ENCODE results near the gene PTPRC.

Gene PTPRC

GRCh38 chr1:198638894-198639635, at the start of gene PTPRC:
Gene PTPRC, plus strand, starts transcription at chr1:198639040. Its CDS starts 229 bp downstream, at chr1:198639269.
- H3K27ac ChIP-seq (ENCODE audit: extremely low read depth, low read depth, low read length) = no peak within 1 kb of the TSS
- no peaks in the 10 kb centered on the region for H3K36me3 ChIP-seq (ENCODE audit: control insufficient read depth in 2 of 2, insufficient read depth in 1 of 2, low read length in 2 of 2)
- H3K4me1 ChIP-seq (ENCODE audit: control insufficient read depth, insufficient read depth, low read length) = no peaks in the 10 kb centered on the region
- H3K9me3 ChIP-seq (ENCODE audit: control insufficient read depth, insufficient read depth, low read depth, low read length) = no peaks in the 10 kb centered on the region
- ChIA-PET POLR2A (no interaction called here), CTCF (no interaction called here)
- no peak within 1 kb of the TSS for H3K4me3 ChIP-seq (ENCODE audit: low read depth, low read length)
- TF ChIP-seq EGR2 (tag by site-specific recombination; IDR thresholded peaks at IDR 0.05; ENCODE audit: low read depth) = no peak
- TF ChIP-seq SP2 (tag by site-specific recombination; IDR thresholded peaks at IDR 0.05) = no peak
- TF ChIP-seq ZNF530 (tag by site-specific recombination; IDR thresholded peaks at IDR 0.05; ENCODE audit: low read depth) = no peak
- TF ChIP-seq ELK4 (IDR thresholded peaks at IDR 0.05; ENCODE audit: borderline replicate concordance, low read depth, low read length) = no peak
- TF ChIP-seq, protein P1, sequence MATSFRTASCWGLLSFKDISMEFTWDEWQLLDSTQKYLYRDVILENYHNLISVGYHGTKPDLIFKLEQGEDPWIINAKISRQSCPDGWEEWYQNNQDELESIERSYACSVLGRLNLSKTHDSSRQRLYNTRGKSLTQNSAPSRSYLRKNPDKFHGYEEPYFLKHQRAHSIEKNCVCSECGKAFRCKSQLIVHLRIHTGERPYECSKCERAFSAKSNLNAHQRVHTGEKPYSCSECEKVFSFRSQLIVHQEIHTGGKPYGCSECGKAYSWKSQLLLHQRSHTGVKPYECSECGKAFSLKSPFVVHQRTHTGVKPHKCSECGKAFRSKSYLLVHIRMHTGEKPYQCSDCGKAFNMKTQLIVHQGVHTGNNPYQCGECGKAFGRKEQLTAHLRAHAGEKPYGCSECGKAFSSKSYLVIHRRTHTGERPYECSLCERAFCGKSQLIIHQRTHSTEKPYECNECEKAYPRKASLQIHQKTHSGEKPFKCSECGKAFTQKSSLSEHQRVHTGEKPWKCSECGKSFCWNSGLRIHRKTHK (tag by site-specific recombination; IDR thresholded peaks at IDR 0.05) = no peak
- TF ChIP-seq ZNF768 (tag by site-specific recombination; IDR thresholded peaks at IDR 0.05) = no peak
- TF ChIP-seq TCF7L2 (IDR thresholded peaks at IDR 0.05; ENCODE audit: borderline replicate concordance, low read depth, low read length) = no peak
- no peak for TF ChIP-seq ZBTB11 (tag by site-specific recombination; conservative IDR thresholded peaks at IDR 0.05; ENCODE audit: low read depth)
- no peak for TF ChIP-seq WT1 (tag by site-specific recombination; IDR thresholded peaks at IDR 0.05)
- TF ChIP-seq RBAK (tag by site-specific recombination; IDR thresholded peaks at IDR 0.05) = no peak
- TF ChIP-seq ZNF148 (tag by site-specific recombination; IDR thresholded peaks at IDR 0.05; ENCODE audit: borderline replicate concordance) = no peak
- no peak for TF ChIP-seq ZNF654 (tag by site-specific recombination; IDR thresholded peaks at IDR 0.05; ENCODE audit: low read depth)
- TF ChIP-seq ZNF404 (tag by site-specific recombination; IDR thresholded peaks at IDR 0.05) = no peak
- no peak for TF ChIP-seq ZNF610 (tag by site-specific recombination; IDR thresholded peaks at IDR 0.05; ENCODE audit: borderline replicate concordance)
- TF ChIP-seq ZNF19 (tag by site-specific recombination; IDR thresholded peaks at IDR 0.05; ENCODE audit: low read depth) = no peak
- no peak for TF ChIP-seq ZNF571 (tag by site-specific recombination; IDR thresholded peaks at IDR 0.05)
- TF ChIP-seq ZNF423 (tag by site-specific recombination; IDR thresholded peaks at IDR 0.05) = no peak
- no peak for TF ChIP-seq OSR2 (tag by site-specific recombination; IDR thresholded peaks at IDR 0.05)
- no peak for TF ChIP-seq ZNF596 (tag by site-specific recombination; IDR thresholded peaks at IDR 0.05)
- TF ChIP-seq MEIS1 (CRISPR knock-in tag; IDR thresholded peaks at IDR 0.05; ENCODE audit: borderline replicate concordance) = no peak
